CD4-positive, alpha-beta memory T cell (primary cell): ENCODE measurements around the gene IFNE. TPM values are rescaled to one million over a fixed set of nuclear protein-coding genes. Genes with fewer than 3 reads are reported as not detected.

Experiments used
- CTCF ChIA-PET: fragments of 350-600 bp; sonication (Branson Sonifier 250); formaldehyde crosslinking; loops from one replicate; lab custom pipeline; 2021; ENCODE audit warnings: inconsistent platforms; ENCODE audit not compliant: partially characterized antibody; lab: Charles Lee
- POLR2A ChIA-PET: fragments of 350-600 bp; sonication (Branson Sonifier 250); formaldehyde crosslinking; loops from one replicate; lab custom pipeline; 2021; ENCODE audit not compliant: partially characterized antibody; lab: Charles Lee
- DNase-seq, 5 donors: peaks; one replicate each; pipeline versions ENCODE4 v3.0.0 to v3.0.0-alpha.2; 2020 to 2022; ENCODE audit warnings: mixed read lengths in 1 of 5
- H3K27ac ChIP-seq: one replicate; pipeline ENCODE4 v1.7.0; 2013; ENCODE audit warnings: low read depth, low read length
- H3K27me3 ChIP-seq: 2 replicates; pipeline ENCODE4 v1.7.0; 2013; ENCODE audit warnings: mild to moderate bottlenecking, low read length, moderate library complexity; ENCODE audit not compliant: insufficient read depth
- H3K36me3 ChIP-seq: 2 replicates; pipeline ENCODE4 v1.7.0; 2013; ENCODE audit warnings: mild to moderate bottlenecking, low read length, moderate library complexity; ENCODE audit not compliant: insufficient read depth
- H3K4me1 ChIP-seq: 2 replicates; pipeline ENCODE4 v1.7.0; 2013; ENCODE audit warnings: mild to moderate bottlenecking, low read length, moderate library complexity; ENCODE audit not compliant: insufficient read depth
- H3K4me3 ChIP-seq, 2 donors: one replicate each; pipeline ENCODE4 v1.7.0; 2013; ENCODE audit warnings: low read length in 2 of 2, mild to moderate bottlenecking in 1 of 2
- H3K9me3 ChIP-seq, 2 donors: one replicate each; pipeline ENCODE4 v1.7.0; 2013; ENCODE audit warnings: low read length in 2 of 2, control low read depth in 1 of 2; ENCODE audit not compliant: control insufficient read depth in 1 of 2
- H3K27ac Mint-ChIP-seq, 7 donors: one replicate each; pipeline ENCODE4 v1.8.0; 2020 to 2021; ENCODE audit warnings: mixed read lengths in 7 of 7, mild to moderate bottlenecking in 6 of 7, inconsistent platforms in 3 of 7, moderate library complexity in 3 of 7
- H3K27me3 Mint-ChIP-seq, 2 donors: one replicate each; pipeline ENCODE4 v1.8.0; 2020 to 2021; ENCODE audit warnings: mixed read lengths in 2 of 2
- H3K36me3 Mint-ChIP-seq, 2 donors: one replicate each; pipeline ENCODE4 v1.8.0; 2020 to 2021; ENCODE audit warnings: mixed read lengths in 2 of 2, inconsistent platforms in 1 of 2, mild to moderate bottlenecking in 1 of 2
- H3K4me1 Mint-ChIP-seq, 4 donors: one replicate each; pipeline ENCODE4 v1.8.0; 2020 to 2021; ENCODE audit warnings: mixed read lengths in 4 of 4, mild to moderate bottlenecking in 1 of 4
- H3K4me3 Mint-ChIP-seq, 8 donors: one replicate each; pipeline ENCODE4 v1.8.0; 2020 to 2021; ENCODE audit warnings: mixed read lengths in 8 of 8, mild to moderate bottlenecking in 7 of 8, moderate library complexity in 6 of 8, inconsistent platforms in 3 of 8
- H3K9me3 Mint-ChIP-seq, 8 donors: one replicate each; pipeline ENCODE4 v1.8.0; 2020 to 2021; ENCODE audit warnings: mixed read lengths in 8 of 8, mild to moderate bottlenecking in 5 of 8, inconsistent platforms in 3 of 8, moderate library complexity in 1 of 8
- intact Hi-C: fragments of 100-400 bp; cut with micrococcal nuclease; formaldehyde crosslinking; loops from one replicate; pipeline ENCODE4 v1.15.1; 2023
- polyA plus RNA-seq, 2 donors: library from polyadenylated mRNA; unstranded; fragments of 300-500 nt; fragmentation: Illumina TruSeq; gene quantifications; one replicate each; pipeline ENCODE4 v1.2.3, GENCODE V29; 2021
- total RNA-seq, 2 experiments: library from RNA; stranded (reverse); gene quantifications; one replicate each; pipeline ENCODE4 v1.2.3, GENCODE V29; 2021

The IFNE gene, protein sequence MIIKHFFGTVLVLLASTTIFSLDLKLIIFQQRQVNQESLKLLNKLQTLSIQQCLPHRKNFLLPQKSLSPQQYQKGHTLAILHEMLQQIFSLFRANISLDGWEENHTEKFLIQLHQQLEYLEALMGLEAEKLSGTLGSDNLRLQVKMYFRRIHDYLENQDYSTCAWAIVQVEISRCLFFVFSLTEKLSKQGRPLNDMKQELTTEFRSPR
- total RNA-seq (not detected), polyA plus RNA-seq (not detected)

DNA sequence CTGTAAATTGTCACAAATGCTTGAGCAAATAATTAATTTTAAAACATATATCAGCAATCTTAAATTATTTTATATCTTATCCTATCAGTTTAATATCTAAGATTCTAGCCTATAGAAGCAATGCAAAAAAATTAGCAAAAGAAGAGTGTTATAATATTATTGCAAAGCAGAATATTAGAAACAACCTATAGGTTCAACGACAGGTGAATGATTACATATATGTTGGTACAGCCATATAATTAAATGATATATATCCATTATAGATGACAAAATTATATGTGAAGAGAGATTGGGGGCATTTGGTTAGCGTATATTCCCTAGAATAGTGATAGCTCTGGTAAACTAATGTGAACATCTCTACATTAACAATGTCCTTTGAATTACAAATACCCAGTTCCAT, at the start of gene IFNE:
Gene IFNE, minus strand, starts transcription at position 101 of the 400 bp plus-strand sequence. CDS start 619 bp downstream, outside the sequence.
- peaks cover 0 to 16% (median 12%) of the 10 kb centered on the region in 8 donors for H3K9me3 Mint-ChIP-seq
- ChIA-PET POLR2A (no interaction called here), CTCF (no interaction called here)
- intact Hi-C loops, result no loop called here
- H3K27me3 Mint-ChIP-seq, result peaks cover 3 to 4% of the 10 kb centered on the region in 2 donors
- H3K27ac Mint-ChIP-seq, result no peak within 1 kb of the TSS
- no peaks in the 10 kb centered on the region for H3K36me3 Mint-ChIP-seq
- Histone ChIP-seq H3K4me1 (no peaks in the 10 kb centered on the region), H3K4me3 (no peak within 1 kb of the TSS), H3K27me3 (no peaks in the 10 kb centered on the region), H3K9me3 (no peaks in the 10 kb centered on the region), H3K36me3 (no peaks in the 10 kb centered on the region), H3K27ac (no peak within 1 kb of the TSS)
- DNase-seq, result no peak
- H3K4me3 Mint-ChIP-seq, result no peak within 1 kb of the TSS
- no peaks in the 10 kb centered on the region for H3K4me1 Mint-ChIP-seq

DNA sequence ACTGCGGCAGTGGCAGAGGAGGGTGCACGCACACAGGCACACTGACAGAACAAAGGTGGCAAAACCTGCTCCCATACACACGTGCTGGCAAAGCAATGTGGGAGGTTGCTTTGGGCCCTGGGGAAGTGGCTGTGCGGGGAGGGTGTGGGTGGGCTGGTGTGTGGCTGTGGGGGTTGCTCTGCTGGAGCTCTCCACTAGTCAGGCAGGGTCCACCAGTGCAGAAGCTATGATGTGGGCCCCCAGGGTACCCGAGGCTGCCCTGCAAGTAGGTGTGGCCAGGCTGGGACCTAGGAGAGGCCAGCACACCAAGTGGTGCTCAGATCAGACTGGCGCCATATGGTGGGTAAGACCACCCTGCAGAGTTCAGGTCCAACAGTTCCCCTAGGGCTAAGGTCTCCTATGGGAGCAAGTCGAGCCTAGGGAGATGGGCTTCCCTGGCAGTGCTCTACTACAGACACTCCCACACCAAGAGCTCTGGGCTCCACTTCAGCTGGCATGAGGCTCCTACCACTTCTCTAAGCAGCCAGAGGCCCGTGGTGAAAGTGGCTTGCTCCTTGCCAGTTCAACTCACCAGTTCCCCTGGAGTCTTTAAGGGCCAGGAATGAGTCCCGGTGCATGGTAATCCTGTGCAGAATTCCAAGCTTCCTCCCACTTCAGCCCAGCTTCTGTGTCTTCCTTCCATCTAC, 46.2 kb upstream of the IFNE start:
- no peak overlapping the region for H3K27ac ChIP-seq
- H3K4me1 ChIP-seq, result no peaks in the 10 kb centered on the region
- Mint-ChIP-seq H3K9me3 (peaks cover 0 to 3% (median 0%) of the 10 kb centered on the region in 8 donors), H3K4me3 (no peak overlapping the region), H3K36me3 (peaks cover 0 to 3% of the 10 kb centered on the region in 2 donors), H3K4me1 (no peaks in the 10 kb centered on the region), H3K27ac (no peak overlapping the region), H3K27me3 (peaks cover 5 to 15% of the 10 kb centered on the region in 2 donors)
- no peak for DNase-seq
- intact Hi-C loops, result no loop called here
- H3K9me3 ChIP-seq, result no peaks in the 10 kb centered on the region
- H3K27me3 ChIP-seq, result no peaks in the 10 kb centered on the region
- H3K4me3 ChIP-seq, result no peak overlapping the region
- POLR2A ChIA-PET, result no interaction called here
- CTCF ChIA-PET, result no interaction called here
- H3K36me3 ChIP-seq, result no peaks in the 10 kb centered on the region

DNA sequence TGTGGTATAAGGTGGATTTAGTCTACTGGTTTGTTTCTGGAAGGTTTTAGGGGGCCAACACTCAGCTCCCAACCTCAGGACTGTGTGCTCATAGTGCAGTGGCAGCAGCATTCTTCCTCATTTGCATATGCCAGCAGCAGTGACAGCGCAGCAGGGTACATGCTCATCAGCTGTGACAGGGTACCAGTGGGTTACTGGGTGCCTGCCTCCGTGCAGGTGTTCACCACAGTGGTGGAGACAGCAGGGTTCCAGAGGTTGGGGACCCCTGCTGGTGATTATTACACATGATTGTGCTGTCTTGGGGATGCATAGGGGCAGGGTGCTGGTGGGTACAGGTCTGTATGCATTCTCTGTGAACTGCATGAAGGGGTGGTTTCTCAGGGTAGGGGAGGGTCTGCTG, 45.5 kb upstream of the IFNE start:
- H3K4me3 ChIP-seq, result no peak overlapping the region
- H3K27ac ChIP-seq, result no peak overlapping the region
- H3K4me1 ChIP-seq, result no peaks in the 10 kb centered on the region
- Mint-ChIP-seq H3K36me3 (peaks cover 0 to 3% of the 10 kb centered on the region in 2 donors), H3K4me1 (no peaks in the 10 kb centered on the region), H3K9me3 (peaks cover 0 to 3% (median 0%) of the 10 kb centered on the region in 8 donors), H3K4me3 (no peak overlapping the region), H3K27ac (no peak overlapping the region), H3K27me3 (peaks cover 5 to 14% of the 10 kb centered on the region in 2 donors)
- no peaks in the 10 kb centered on the region for H3K9me3 ChIP-seq
- no peak for DNase-seq
- ChIA-PET CTCF (no interaction called here), POLR2A (no interaction called here)
- H3K27me3 ChIP-seq, result no peaks in the 10 kb centered on the region
- intact Hi-C loops, result no loop called here
- H3K36me3 ChIP-seq, result no peaks in the 10 kb centered on the region

DNA sequence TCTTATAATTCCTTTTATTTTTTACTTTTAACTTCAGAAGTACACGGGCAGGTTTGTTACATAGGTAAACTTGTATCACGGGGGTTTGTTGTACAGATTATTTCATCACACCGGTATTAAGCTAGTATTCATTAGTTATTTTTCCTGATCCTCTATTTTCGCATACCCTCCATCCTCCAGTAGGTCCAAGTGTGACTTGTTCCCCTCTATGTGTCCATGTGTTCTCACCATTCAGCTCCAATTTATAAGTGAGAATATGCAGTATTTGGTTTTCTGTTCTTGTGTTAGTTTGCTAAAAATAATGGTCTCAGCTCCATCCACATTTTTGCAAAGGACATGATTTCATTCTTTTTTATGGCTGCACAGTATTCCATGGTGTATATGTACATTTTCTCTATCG, 43.1 kb upstream of the IFNE start:
- Histone ChIP-seq H3K27me3 (no peaks in the 10 kb centered on the region), H3K4me1 (no peaks in the 10 kb centered on the region), H3K36me3 (no peaks in the 10 kb centered on the region), H3K27ac (no peak overlapping the region), H3K9me3 (no peaks in the 10 kb centered on the region), H3K4me3 (no peak overlapping the region)
- H3K4me1 Mint-ChIP-seq, result no peaks in the 10 kb centered on the region
- no peak for DNase-seq
- CTCF ChIA-PET, result no interaction called here
- H3K27me3 Mint-ChIP-seq, result peaks cover 5 to 14% of the 10 kb centered on the region in 2 donors
- H3K36me3 Mint-ChIP-seq, result peaks cover 0 to 7% of the 10 kb centered on the region in 2 donors
- intact Hi-C loops, result no loop called here
- H3K9me3 Mint-ChIP-seq, result peaks cover 0 to 3% (median 0%) of the 10 kb centered on the region in 8 donors
- POLR2A ChIA-PET, result no interaction called here
- no peak overlapping the region for H3K4me3 Mint-ChIP-seq
- H3K27ac Mint-ChIP-seq, result no peak overlapping the region

DNA sequence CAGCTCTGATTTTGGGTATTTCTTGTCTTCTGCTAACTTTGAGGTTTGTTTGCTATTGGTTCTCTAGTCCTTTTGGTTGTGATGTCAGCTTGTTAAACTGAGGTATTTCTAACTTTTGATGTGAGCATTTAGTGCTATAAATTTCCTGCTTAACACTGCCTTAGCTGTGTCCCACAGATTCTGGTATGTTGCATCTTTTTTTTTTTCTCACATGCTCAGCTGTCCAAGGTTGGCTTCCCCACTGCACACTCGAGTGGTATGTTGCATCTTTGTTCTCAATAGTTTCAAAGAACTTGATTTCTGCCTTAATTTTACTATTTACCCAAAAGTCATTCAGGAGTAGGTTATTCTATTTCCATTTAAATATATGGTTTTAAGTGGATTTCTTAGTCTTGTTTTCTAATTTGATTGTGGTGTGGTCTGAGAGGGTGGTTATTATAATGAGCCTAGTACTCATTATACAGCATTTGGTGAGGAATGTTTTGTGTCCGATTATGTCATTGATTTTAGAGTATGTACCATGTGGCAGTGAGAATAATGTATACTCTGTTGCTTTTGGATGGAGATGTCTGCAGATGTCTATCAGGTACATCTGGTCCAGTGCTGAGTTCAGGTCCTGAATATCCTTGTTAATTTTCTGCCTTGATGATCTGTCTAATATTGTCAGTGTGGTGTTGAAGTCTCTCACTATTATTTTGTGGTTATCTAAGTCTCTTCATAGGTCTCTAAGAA, 42.2 kb upstream of the IFNE start:
- no peak overlapping the region for H3K27ac Mint-ChIP-seq
- H3K36me3 ChIP-seq, result no peaks in the 10 kb centered on the region
- ChIA-PET CTCF (no interaction called here), POLR2A (no interaction called here)
- no peaks in the 10 kb centered on the region for H3K9me3 ChIP-seq
- H3K9me3 Mint-ChIP-seq, result peaks cover 0 to 3% (median 0%) of the 10 kb centered on the region in 8 donors
- H3K4me3 ChIP-seq, result no peak overlapping the region
- no peak overlapping the region for H3K4me3 Mint-ChIP-seq
- H3K4me1 Mint-ChIP-seq, result peaks cover 0 to 1% (median 0%) of the 10 kb centered on the region in 4 donors
- no peaks in the 10 kb centered on the region for H3K4me1 ChIP-seq
- H3K36me3 Mint-ChIP-seq, result peaks cover 0 to 7% of the 10 kb centered on the region in 2 donors
- H3K27ac ChIP-seq, result no peak overlapping the region
- no peak for DNase-seq
- peaks cover 5 to 13% of the 10 kb centered on the region in 2 donors for H3K27me3 Mint-ChIP-seq
- intact Hi-C loops, result no loop called here
- H3K27me3 ChIP-seq, result no peaks in the 10 kb centered on the region

DNA sequence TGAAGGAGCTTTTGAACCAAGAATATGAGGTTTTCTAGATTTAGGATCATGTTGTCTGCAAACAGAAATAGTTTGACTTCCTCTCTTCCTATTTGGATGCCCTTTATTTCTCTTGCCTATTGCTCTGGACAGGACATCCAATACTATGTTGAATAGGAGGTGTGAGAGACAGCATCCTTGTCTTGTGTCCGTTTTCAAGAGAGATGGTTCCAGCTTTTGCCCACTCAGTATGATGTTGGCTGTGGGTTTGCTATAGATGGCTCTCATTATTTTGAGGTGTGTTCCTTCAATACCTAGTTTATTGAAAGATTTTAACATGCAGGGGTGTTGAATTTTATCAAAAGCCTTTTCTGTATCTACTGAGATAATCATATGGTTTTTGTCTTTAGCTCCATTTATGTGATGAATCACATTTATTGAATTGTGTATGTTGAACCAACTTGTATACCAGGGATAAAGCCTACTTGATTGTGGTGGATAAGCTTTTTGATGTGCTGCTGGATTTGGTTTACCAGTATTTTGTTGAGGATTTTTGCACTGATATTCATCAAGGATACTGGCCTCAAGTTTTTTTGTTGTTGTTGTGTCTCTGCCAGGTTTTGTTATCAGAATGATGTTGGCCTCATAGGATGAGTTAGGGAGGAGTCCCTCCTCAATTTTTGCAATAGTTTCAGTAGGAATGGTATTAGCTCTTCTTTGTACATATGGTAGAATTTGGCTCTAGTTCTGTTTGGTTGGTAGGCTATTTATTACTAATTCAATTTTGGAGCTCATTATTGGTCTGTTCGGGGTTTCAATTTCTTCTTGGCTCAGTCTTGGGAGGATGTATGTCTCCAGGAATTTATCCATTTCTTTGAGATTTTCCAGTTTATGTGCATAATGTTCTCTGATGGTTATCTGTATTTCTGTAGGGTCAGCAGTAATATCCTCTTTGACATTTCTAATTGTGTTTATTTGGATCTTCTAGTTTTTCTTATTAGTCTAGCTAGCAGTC, 41.2 kb upstream of the IFNE start:
- Histone ChIP-seq H3K27ac (no peak overlapping the region), H3K4me3 (no peak overlapping the region), H3K36me3 (no peaks in the 10 kb centered on the region), H3K27me3 (no peaks in the 10 kb centered on the region), H3K4me1 (no peaks in the 10 kb centered on the region), H3K9me3 (no peaks in the 10 kb centered on the region)
- H3K4me3 Mint-ChIP-seq, result no peak overlapping the region
- H3K4me1 Mint-ChIP-seq, result peaks cover 0 to 1% (median 0%) of the 10 kb centered on the region in 4 donors
- DNase-seq, result no peak
- ChIA-PET CTCF (no interaction called here), POLR2A (no interaction called here)
- no peak overlapping the region for H3K27ac Mint-ChIP-seq
- peaks cover 5 to 11% of the 10 kb centered on the region in 2 donors for H3K27me3 Mint-ChIP-seq
- peaks cover 0 to 3% (median 0%) of the 10 kb centered on the region in 8 donors for H3K9me3 Mint-ChIP-seq
- intact Hi-C loops, result no loop called here
- peaks cover 0 to 4% of the 10 kb centered on the region in 2 donors for H3K36me3 Mint-ChIP-seq
